ENCODE measurements around the gene NCAPG2. TPM values are rescaled to one million over a fixed set of nuclear protein-coding genes. Genes with fewer than 3 reads are reported as not detected.

NCAPG2 gene
- total RNA-seq, 1 experiment from 2014 or later, result 67.3 TPM

DNA sequence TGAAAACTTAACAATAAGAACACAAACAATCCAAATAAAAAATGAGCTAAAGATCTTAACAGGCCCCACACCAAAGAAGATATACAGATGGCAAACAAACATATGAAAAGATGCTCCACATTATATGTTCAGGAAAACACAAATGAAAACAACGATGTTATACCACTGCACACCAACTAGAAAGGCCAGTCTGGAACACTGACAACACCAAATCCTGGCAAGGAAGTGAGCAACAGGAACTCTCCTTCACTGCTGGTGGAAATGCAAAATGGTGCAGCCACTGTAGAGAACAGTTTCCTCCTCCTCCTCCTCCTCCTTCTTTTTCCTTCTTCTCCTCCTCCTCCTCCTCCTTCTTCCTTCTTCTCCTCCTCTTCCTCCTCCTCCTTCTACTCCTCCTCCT lies 12.2 kb upstream of the NCAPG2 start:
- Histone ChIP-seq H3K9me3 (no peaks in the 10 kb centered on the region), H3K4me1 (no peaks in the 10 kb centered on the region), H3K27me3 (replicated peaks; ENCODE audit: control insufficient read depth, insufficient read depth, low read length) (no peaks in the 10 kb centered on the region), H3K36me3 (ENCODE audit: control insufficient read depth, insufficient read depth, low read length) (no peaks in the 10 kb centered on the region), H3K4me3 (ENCODE audit: low read depth, low read length) (no peak overlapping the region)
- DNase-seq, result no peak
- Mint-ChIP-seq H3K27me3 (ENCODE audit: insufficient read depth, unreplicated experiment) (peaks cover 14% of the 10 kb centered on the region), H3K36me3 (ENCODE audit: insufficient read depth, unreplicated experiment) (no peaks in the 10 kb centered on the region), H3K4me1 (ENCODE audit: low read depth, unreplicated experiment) (no peaks in the 10 kb centered on the region), H3K9me3 (ENCODE audit: unreplicated experiment) (no peaks in the 10 kb centered on the region), H3K27ac (ENCODE audit: unreplicated experiment) (no peak overlapping the region), H3K4me3 (ENCODE audit: unreplicated experiment) (no peak overlapping the region)
- BruUV-seq (replicated peaks), result no TSS peak
- TF ChIP-seq, protein P1, sequence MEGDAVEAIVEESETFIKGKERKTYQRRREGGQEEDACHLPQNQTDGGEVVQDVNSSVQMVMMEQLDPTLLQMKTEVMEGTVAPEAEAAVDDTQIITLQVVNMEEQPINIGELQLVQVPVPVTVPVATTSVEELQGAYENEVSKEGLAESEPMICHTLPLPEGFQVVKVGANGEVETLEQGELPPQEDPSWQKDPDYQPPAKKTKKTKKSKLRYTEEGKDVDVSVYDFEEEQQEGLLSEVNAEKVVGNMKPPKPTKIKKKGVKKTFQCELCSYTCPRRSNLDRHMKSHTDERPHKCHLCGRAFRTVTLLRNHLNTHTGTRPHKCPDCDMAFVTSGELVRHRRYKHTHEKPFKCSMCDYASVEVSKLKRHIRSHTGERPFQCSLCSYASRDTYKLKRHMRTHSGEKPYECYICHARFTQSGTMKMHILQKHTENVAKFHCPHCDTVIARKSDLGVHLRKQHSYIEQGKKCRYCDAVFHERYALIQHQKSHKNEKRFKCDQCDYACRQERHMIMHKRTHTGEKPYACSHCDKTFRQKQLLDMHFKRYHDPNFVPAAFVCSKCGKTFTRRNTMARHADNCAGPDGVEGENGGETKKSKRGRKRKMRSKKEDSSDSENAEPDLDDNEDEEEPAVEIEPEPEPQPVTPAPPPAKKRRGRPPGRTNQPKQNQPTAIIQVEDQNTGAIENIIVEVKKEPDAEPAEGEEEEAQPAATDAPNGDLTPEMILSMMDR (IDR thresholded peaks at IDR 0.05; ENCODE audit: insufficient read depth in 1 of 2, low read depth in 1 of 2, low read length in 1 of 2, severe bottlenecking in 1 of 2, unreplicated experiment in 1 of 2), result no peak
- ChIA-PET POLR2A (no interaction called here), CTCF (no interaction called here)
- intact Hi-C loops (cut with micrococcal nuclease; ENCODE audit: unreplicated experiment), result no loop called here

DNA sequence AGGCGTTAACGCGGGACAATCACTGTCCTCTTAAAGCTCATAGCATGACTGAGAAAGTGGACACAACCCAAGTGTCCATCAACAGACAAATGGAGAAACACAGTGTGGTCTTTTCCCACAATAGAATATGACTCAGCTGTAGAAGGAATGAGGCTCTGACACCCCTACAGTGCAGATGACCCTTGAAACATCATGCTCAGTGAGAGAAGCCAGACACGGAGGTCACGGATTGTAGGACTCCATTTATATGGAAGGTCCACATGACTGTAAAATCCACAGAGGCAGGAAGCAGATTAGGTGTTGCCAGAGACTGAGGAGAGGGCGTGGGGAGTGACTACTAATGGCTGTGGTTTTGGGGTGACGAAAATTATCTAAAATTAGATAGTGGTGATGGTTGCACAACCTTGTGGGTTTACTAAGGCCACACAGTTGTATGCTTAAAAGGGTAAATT lies 6.1 kb upstream of the NCAPG2 start:
- H3K4me3 ChIP-seq (ENCODE audit: low read depth, low read length), result no peak overlapping the region
- peaks cover 8% of the 10 kb centered on the region; the same call in 1 of the 2 replicates for H3K9me3 ChIP-seq
- Mint-ChIP-seq H3K4me1 (ENCODE audit: low read depth, unreplicated experiment) (peaks cover 9% of the 10 kb centered on the region), H3K4me3 (ENCODE audit: unreplicated experiment) (no peak overlapping the region), H3K9me3 (ENCODE audit: unreplicated experiment) (no peaks in the 10 kb centered on the region), H3K27ac (ENCODE audit: unreplicated experiment) (no peak overlapping the region), H3K36me3 (ENCODE audit: insufficient read depth, unreplicated experiment) (no peaks in the 10 kb centered on the region), H3K27me3 (ENCODE audit: insufficient read depth, unreplicated experiment) (no peaks in the 10 kb centered on the region)
- no peak for DNase-seq
- intact Hi-C loops (cut with micrococcal nuclease; ENCODE audit: unreplicated experiment), result no loop called here
- BruUV-seq (replicated peaks), result no TSS peak
- ChIA-PET CTCF (no interaction called here), POLR2A (no interaction called here)
- H3K36me3 ChIP-seq (ENCODE audit: control insufficient read depth, insufficient read depth, low read length), result no peaks in the 10 kb centered on the region
- no peaks in the 10 kb centered on the region for H3K27me3 ChIP-seq (replicated peaks; ENCODE audit: control insufficient read depth, insufficient read depth, low read length)
- 0 out of 2 replicates have a peak, but pooled peaks cover under 1% of the 10 kb centered on the region for H3K4me1 ChIP-seq
- TF ChIP-seq, protein P1 (IDR thresholded peaks at IDR 0.05; ENCODE audit: insufficient read depth in 1 of 2, low read depth in 1 of 2, low read length in 1 of 2, severe bottlenecking in 1 of 2, unreplicated experiment in 1 of 2), result no peak

DNA sequence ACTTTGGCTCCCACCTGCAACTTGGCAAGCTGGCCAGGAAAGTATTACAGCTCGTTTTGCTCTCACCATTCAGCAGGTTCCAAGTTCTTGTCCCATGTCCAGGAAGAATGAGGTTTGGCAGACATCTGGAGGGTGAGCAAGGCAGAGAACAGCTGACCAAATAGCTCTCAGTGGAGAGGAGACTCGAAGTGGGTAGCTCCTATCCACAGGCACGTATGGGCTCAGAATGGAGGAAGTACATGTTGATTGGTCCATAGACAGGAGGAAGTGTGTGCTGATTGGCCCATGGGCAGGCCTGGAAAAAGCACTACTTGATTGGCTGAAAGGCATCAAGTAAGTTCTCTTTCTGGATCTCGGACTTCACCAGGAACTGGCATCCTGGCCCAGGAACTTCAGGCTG lies 3.0 kb upstream of the NCAPG2 start:
- Mint-ChIP-seq H3K36me3 (ENCODE audit: insufficient read depth, unreplicated experiment) (peaks cover 10% of the 10 kb centered on the region), H3K9me3 (ENCODE audit: unreplicated experiment) (no peaks in the 10 kb centered on the region), H3K4me1 (ENCODE audit: low read depth, unreplicated experiment) (peaks cover 24% of the 10 kb centered on the region), H3K27ac (ENCODE audit: unreplicated experiment) (no peak overlapping the region), H3K27me3 (ENCODE audit: insufficient read depth, unreplicated experiment) (no peaks in the 10 kb centered on the region), H3K4me3 (ENCODE audit: unreplicated experiment) (no peak overlapping the region)
- ChIA-PET CTCF (no interaction called here), POLR2A (interaction anchor here (0.6 kb wide), 1 partner anchor 148 kb away, joined by 8 read pairs; no protein-coding TSS in a partner anchor)
- Histone ChIP-seq H3K4me1 (peaks cover 12% of the 10 kb centered on the region), H3K4me3 (ENCODE audit: low read depth, low read length) (no peak overlapping the region), H3K9me3 (peaks cover 8% of the 10 kb centered on the region; the same call in 1 of the 2 replicates), H3K36me3 (ENCODE audit: control insufficient read depth, insufficient read depth, low read length) (no peaks in the 10 kb centered on the region), H3K27me3 (replicated peaks; ENCODE audit: control insufficient read depth, insufficient read depth, low read length) (no peaks in the 10 kb centered on the region)
- DNase-seq, result no peak
- TF ChIP-seq, protein P1 (IDR thresholded peaks at IDR 0.05; ENCODE audit: insufficient read depth in 1 of 2, low read depth in 1 of 2, low read length in 1 of 2, severe bottlenecking in 1 of 2, unreplicated experiment in 1 of 2), result no peak
- no TSS peak for BruUV-seq (replicated peaks)
- intact Hi-C loops (cut with micrococcal nuclease; ENCODE audit: unreplicated experiment), result loop anchor here (10.0 kb wide), 1 partner anchor 157 kb away; no protein-coding TSS in a partner anchor

Measured in Caco-2 (cell line).